NCI-H1105 (cell line): ENCODE measurements around the gene GLB1L2.

ENCODE experiments used
- DNase-seq: peaks from one replicate; lab custom pipeline; 2025; lab: John Stamatoyannopoulos, UW

Gene GLB1L2

DNA sequence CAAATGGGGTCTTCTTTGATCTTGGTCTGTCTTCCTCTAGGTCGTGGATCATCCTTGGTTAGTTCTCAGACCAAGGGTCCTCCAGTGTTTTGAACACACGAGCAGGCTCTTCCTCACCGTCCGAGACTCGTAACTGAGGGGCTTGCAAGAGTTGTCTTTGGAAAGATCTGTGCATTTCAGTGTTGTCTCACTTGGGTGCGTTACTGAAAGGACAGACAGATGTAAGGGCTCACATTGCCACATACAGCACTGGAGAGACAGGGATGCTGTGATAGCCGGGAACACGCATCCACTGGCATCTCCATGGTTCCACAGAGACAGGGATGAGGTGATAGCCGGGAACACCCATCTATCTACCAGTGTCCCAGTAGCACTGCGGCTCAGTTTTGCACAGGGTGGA is 15.7 kb downstream of the GLB1L2 start:
- DNase-seq = no peak

DNA sequence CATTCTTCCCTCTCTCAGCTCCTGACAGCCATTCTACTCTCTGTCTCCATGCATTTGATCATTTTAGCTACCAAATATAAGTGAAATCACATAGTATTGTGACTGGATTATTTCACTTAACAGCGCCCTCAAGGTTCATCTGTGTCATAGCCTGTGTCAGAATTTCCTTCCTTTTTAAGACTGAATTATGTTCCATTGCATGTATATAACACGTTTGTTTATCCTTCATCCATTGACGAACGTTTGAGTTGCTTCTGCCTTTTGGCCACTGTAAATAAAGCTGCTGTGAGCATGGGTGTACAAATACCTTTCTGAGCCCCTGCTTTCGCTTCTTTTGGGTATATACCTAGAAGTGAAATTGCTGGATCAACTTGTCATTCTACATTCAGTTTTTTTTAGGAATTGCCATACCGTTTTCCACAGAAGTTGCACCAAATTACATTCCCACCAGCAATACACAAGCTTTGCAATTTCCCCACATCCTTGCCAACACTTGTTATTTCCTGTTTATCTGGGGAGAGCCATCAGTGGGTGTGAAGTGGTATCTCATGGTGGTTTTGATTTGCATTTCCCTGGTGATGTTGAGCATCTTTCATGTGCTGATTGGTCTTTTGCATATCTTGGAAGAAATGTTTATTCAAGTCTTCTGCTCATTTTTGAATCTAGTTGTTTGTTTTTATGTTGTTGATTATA is 17.5 kb downstream of the GLB1L2 start:
- no peak for DNase-seq

DNA sequence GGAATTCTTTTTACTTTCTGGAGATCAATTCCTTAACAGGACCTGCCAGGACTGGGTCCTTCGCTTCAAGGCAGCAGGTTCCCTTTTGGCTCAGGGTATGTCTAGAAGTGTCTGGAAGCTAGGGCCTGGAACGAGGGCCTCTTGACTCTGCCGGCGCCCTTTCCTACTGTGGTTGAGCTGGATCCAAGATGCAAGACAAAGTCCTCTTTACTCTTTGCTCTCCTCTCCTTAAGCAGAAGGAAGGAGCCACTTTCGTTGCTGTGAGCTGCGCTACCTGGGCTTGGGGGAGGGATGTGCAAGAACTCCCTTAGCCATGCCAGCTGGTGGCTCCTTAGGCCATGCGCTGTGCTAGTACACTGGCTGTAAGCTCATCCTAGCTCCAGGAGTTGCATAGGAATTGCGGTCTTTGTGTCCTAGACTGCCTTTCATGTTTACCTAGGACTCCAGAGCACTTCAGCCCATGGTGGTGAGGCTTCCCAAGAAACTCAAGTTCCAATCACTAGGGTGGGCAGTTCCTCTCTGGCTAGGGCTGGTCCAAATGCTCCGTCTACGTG is 18.1 kb downstream of the GLB1L2 start:
- no peak for DNase-seq

DNA sequence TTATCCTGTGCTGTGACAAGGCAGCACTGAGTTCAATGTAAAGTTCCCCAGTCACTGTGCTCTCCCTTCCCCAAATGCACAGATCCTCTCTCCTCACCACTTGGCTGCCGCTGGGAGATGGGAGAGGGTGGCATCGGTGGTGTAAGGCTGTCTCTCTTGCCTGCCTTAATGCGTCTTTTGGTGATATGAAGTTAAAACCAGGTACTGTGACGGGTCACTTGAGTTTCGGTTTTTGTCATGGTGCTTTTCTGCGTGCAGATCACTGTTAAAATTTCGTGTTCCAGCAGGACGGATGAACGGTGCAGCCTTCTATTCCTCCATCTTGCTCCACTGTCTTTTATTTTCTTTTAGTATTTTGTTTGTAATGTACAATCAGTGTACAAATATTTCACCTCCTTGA is 18.6 kb downstream of the GLB1L2 start:
- no peak for DNase-seq

DNA sequence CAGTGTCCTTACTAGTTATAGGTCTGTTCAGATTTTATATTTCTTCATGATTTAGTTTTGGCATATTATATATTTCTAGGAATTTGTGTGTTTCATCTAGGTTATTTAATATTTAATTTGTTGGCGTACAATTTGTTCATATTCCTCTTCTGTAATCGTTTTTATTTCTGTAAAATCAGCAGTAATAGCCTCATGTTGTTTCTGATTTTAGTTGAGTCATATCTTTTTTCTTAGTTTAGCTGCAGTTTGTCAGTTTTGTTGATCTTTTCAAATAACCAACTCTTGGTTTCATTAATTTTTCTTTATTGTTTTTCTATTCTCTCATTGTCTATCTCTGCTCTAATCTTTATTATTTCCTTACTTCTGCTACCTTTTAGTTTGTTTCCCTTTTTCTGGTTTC is 20.3 kb downstream of the GLB1L2 start:
- DNase-seq = no peak

DNA sequence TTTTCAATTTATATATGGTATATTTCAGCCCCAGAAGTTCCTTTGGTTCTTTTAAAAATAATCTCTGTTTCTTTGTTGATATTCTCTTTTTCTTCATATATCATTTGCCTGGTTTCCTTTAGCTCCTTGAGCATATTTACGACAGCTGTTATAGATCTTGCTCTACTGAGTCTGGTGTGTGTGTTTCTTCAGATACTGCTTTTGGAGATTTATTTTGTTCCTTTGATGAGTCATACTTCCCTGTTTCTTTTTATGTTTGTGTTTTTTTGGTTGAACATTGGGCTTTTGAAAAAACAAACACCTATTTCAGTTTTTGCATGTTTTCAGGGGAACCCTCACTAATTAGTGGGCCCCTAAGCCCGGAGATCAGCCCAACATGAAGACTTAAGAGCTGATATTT is 23.3 kb downstream of the GLB1L2 start:
- no peak for DNase-seq

DNA sequence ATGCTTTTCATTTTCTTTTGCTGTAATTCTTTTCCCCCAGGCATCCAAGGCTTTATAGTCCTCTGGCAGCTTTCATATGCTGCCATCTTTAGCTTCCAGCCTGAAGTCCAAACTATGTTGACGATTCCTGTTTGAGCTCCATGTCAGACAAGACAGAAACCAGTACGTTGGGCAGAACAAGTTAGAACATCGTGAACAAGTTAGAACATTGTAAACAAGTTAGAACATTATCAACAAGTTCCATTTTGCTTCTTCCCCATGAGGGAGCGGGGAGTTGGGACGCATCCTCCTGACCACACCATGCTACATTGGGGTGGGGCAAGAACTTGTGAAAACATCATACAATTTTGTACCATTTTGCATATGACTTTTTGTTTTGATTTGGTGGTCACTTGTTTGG is 23.9 kb downstream of the GLB1L2 start:
- no peak for DNase-seq

DNA sequence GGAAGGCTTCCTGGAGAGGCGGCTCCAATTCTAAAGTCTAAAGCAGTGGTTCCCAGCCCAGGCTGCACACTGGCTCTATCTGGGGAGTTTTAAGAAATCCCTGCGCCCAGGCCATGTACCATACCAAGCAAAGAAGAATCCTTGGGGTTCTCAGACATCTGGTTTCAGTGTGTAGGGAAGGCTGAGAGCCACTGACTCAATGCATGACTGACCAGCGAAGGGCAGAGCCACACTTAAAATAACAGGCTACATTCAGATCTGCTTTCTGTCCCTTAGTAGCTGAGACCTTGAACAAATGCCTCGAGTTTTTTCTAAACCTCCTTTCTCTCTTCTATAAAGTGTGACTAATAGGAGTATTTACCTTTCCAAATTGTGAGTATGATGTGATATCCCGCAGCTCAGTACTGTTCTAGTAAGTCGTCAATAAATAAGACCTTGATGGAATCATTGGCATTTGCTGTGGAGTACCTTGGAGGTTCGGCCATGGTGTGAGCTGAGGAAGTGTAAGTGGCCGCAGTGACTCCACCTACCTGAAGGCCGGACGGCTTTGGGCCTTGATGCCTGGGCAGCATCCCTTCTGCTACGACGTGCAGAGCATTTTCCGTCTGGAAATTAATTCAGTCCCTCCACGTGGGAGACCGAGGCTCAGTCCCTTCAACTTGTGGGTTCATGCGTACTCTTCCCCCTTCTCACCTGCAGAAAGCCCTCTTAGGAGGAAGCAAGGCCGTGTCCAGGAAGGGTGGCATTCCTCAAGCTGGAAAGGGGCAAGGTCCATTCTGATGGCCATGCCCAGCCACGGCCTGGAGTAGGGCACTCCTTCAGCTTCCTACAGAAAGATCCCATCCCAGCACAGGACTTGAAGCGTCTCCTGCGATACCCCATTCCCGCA is 25.1 kb downstream of the GLB1L2 start:
- DNase-seq = no peak

DNA sequence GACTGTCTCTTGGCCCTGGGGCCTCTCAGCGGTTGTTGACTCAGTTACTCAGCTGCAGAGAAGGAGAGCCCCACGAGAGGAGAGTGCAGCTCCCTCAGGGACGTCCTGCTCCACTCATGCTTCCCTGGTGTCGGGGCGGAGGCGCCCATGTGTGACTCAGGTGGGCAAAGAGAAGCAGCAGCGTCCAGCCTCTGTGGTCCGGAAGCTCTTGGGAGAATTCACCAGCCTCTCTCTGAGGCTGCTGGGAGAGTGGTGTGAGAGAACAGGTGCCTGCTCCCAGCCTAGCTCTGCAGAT is 25.7 kb downstream of the GLB1L2 start:
- DNase-seq = no peak

DNA sequence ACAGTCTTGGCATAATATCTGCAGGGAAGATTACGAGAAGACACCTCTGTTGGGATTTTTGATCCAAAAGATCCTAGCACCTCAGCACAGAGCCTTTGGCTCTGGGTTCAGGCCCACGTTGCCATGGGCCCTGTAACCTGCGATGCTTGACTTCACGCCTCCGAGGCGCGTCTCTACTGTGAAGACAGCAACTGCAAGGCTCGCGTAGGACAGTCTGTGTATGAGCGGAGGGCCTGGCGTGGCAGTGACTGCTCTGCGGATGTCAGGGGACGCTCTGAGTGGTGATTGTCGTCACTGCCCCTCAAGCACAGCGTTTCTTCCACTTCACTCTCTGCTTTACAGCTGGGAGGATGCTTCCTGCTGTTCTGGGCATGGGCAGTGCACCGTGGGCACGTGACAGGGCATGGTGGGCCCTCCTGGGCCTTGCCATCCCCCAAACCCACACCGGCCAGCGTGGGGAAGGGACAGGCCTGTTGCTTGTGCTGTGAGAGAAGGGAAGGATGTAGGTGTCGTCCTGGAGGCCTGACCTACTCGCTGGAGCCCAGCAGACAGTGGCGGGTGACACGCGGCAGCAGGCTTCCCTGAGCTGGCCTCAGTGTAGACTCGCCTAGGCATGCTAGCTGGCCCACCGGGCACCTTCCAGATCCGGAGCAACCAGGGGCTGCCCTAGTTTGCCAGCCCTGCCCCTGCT is 26.5 kb downstream of the GLB1L2 start:
- DNase-seq = no peak

DNA sequence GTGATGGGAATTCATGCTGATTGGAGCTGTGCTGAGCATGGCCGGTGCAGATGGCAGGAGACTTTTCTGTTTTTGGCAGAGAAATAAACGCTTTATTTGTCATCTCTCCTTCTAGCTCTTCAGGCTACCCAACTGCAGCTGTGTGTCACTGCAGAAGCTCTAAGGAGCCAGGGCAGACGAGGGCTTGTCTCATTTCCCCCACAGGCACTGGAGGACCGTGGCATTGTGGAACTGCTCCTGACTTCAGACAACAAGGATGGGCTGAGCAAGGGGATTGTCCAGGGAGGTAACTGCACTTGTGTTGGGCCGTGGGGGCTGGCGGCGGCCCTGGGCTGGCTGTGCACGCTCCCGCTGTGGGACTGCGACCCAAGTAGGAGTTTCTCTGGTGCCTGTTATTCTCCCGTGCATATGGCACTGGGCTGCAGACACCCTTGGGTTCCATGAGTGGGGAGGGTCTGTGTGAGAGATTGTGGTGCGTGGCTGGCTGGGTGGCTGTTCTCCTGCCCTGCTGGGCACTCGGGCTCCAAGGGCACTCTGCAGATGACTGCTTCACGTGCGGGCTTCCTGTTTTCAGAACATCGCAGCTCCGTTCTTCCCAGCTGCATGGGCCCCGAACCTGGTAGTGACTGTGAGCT is 27.2 kb downstream of the GLB1L2 start:
- no peak for DNase-seq

DNA sequence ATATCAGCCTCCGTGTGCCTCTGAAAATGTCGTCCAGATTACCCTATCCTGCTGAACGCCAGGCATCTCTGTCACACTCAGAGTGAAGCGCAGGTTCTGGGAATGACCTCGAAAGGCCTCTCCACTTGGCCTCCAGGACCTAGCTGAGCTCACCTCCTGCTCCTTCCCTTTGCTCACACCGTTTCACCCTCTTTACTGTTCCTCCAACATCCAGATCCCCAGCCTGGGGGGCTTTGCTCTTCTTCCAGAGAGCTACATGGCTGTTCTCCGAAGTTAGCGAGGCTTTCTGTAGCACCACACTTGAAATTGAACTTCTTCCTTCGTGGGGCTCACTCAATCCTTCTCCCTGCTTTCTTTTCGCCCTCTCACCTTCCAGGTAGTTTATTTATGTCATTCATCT is 27.9 kb downstream of the GLB1L2 start:
- DNase-seq = no peak

DNA sequence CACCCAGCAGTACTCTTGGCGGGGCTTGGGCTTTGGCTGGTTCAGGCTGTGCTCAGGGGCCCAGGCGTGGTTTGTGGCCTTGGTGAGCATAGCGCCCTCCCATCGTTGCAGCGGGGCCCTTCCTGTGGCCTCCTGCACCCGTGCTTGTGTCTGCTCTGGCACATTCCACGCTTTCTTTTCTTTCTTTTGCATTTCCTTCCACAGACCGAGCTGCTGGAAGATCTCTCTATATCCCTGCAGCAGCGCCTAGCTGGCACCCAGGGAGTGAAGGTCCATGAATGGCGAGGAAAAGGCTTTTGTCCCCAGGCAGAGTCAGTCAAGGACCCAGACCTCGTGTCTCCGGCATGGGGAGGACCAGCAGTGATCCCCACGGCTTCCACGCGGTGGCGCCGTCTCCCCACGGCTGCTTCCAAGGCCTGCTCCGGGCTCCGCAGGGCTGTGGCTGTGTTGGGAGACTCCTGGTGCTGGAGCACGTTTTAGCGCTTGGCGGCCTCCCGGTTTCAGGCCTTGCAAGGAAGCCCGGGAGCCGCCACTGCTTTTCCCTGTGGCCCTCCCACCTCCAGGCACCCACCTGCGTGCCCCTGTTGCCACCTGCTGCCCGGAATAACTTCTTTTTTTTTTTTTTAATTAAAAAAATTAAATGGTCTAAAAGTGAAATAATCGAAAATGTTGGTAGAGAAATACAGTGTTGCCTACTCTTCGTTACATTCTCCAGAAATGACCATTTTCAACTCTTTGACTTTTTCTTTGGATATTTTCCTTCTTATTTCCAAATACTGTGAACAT is 28.5 kb downstream of the GLB1L2 start:
- DNase-seq = no peak

DNA sequence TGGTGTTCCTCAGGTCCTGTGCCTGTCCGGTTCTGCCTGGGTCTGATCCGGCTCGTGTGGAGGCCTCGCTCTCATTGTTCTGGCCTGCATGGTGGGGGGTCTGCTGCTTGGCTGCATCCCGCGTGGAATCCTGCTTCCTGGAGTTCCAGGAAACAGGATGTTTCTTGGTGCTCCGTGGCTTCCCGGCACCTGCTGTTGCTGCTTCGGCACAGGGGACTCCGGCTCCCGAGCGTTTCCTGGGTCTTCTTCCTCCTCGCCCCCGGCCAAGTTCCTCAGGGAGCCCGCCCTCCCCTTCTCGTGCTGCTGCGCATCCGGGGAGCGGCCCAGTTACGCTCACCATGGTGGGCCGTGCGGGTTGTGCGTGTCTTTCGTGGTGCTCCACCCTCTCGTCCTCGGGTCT is 29.9 kb downstream of the GLB1L2 start:
- DNase-seq = no peak

DNA sequence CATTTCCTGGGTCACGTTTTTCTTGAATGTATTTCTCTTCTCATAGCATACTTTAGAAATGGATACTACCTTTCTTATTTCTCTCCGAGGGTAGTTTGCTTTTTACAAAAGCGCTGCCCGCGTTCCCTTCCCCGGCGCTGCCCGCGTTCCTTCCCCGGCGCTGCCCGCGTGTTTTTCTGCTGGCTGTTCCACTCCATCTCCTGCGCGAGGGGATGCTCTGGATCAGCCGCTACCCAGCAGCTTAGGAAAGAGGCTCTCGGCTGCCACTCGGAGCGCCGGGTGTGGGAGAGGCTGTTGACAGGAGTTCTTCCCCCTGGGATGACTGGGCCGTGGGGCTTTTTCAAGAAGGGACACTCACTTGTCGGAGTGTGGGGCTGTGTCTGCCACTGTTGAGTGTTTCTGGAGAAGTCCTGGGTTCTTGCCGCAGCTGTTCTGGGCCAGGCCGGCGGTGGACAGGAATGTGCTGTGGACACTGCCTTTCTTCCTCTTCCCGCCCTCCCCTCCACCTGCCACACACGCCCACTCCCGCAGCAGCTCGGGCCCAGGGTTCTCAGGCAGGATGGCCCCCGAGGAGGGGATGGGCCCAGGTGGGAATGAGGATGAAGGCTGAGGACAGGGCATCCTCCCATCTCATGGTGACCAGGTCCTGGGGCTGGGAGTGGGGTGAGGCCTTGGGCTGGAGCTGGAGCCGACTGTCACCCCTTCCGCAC is 30.6 kb downstream of the GLB1L2 start:
- no peak for DNase-seq

DNA sequence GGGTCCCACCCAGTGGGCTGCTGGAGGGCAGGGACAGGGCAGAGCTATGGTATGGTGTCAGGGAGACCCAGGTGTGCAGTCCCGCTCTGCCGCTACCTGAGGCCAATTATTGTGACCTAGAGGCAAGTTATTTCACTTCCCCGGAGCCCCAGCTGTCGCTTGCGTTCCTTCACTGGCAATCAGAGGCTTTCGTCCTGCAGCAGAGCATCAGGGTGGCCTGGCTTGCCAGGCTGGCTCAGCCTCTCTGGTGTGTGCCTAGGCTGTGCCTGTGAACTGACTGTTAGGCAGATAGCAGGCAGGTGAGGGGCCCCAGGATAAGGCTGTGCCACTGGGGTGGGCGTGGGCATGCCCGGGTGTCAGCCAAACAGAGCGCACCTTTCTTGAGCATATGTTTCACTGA is 31.4 kb downstream of the GLB1L2 start:
- DNase-seq = no peak

DNA sequence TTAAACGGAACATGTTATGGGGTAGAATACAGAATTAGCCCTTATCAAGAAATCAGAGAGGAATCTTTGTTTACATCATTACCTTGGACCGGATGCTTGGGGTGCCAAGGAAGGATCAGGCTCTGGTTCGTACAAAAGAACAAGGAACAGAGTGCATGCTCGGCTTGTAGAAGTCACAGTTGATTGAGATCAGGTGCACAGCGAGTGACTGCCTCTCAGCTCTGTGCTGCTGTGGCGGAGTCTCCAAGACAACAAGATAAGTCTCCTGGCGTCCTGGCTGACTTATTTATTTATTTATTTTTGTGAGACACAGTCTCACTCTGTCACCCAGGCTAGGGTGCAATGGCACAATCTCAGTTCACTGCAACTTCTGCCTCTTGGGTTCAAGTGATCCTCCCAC is 31.8 kb downstream of the GLB1L2 start:
- DNase-seq = no peak

DNA sequence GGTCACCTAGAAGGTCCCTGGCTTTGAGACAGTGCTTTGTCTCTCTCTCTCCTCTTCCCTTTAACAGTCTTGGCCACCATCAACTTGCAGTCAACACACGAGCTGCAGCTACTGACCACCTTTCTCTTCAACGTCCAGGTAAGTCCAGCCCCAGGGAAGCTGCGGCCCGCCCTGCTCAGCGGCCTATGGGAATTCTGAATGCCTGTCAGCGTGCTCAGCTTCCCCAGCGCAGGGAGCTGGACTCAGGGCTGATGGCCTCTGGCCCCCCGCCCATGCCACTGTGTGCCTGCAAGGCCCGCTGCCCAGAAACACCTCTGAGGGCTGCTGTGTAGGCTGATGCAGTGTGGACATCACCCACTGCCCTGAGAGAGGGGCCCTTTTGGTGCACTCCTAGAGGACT is 32.5 kb downstream of the GLB1L2 start:
- no peak for DNase-seq

DNA sequence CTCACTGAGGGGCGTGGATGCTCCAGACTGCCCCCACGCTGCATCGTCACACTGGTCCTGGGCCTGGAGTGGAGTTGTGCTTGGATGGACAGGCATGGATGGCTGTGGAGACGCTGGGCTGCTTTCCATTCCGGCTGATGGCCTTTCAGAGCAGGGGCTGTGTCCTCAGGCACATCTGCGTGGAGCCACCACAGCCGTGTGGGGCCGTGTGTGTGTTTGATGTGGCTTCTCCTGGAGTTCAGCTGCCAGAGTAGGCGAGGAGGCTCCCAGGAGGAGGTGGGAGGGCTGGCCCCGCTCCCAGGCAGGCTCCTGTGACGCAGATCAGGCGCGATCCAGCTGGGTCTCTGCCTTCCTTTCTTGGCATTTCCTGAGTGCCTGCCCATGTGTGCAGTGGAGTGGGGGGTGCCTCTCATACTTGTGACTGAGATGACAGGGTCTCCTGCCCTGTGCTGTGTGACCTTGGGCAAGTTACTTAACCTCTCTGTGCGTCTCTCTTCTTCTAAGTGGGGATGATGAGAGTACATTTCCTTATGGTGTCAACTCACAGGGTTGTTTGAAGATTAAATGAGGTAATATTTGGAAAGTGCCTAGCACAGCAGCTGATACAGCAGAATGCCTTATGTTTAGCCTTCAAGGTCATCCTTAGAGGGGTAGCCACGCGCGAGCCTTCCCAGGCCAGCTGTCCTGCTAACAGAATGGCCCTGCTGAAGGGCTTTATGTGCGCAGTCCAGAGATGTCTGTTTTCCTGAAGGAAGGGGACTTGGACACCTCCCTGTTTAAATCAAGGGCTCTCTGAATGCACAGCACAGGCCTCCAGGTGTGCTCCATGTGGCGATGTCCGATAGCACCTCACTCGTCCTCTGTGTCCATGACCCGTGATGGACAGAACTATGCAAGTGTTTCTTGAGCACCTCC is 33.5 kb downstream of the GLB1L2 start:
- no peak for DNase-seq

DNA sequence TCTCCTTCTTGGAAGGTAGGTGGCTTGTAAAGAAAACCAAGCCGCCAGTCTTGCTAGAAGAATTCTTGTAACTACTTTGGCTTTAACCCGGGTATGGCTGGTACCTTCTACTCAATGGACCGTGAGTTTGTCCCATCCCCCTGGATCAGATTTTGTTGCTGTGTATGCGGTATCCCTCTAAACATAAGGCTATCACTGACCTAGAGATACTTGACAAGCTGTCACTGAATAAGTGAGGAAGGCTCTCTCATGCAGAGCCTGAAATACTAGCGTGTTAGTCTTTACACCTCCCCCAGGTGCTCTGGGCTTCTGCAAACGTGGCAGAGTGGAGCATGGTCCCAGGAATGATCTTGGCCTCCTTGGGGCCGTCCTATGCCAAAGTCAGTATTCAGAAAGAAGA is 34.5 kb downstream of the GLB1L2 start:
- no peak for DNase-seq
